Measurements from ENCODE around the gene STAT3. TPM values are rescaled to one million over a fixed set of nuclear protein-coding genes. Genes with fewer than 3 reads are reported as not detected.
"Not testable (repeated sequence)": the region's sequence is repeated elsewhere in the genome, so short reads cannot be mapped to it uniquely, and the experiment has no call there.

Gene STAT3
- total RNA-seq, 2 donors from 2014 or later, result 189 to 505 TPM

GRCh38 chr17:42411905-42412679, 23.9 kb upstream of the STAT3 start:
- Mint-ChIP-seq H3K36me3 (no peaks in the 10 kb centered on the region), H3K9me3 (no peaks in the 10 kb centered on the region), H3K27ac (no peak overlapping the region)
- ATAC-seq (no peak), DNase-seq (ENCODE audit: low spot score in 2 of 2) (no peak)

GRCh38 chr17:42411361-42411760, 23.1 kb upstream of the STAT3 start:
- ATAC-seq, result no peak
- Mint-ChIP-seq H3K9me3 (no peaks in the 10 kb centered on the region), H3K27ac (no peak overlapping the region), H3K36me3 (no peaks in the 10 kb centered on the region)
- no peak for DNase-seq (ENCODE audit: low spot score in 2 of 2)

DNA sequence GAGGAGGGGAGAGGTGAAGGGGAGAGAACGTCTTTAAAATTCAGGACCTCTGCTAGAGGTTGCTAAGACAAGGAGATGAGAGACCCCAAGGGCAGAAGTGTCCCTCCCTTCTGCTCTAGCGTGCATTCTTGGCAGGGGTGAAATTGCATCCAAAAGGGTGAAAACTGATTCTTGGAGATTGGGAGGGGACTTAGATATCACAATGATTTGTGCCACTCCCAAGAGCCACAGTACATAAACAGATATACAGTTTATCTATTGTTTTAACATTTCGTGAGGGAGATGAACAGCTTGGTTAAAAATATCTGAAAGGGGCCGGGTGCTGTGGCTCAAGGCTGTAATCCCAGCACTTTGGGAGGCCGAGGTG, 22.1 kb upstream of the STAT3 start:
- Mint-ChIP-seq H3K36me3 (no peaks in the 10 kb centered on the region), H3K27ac (no peak overlapping the region), H3K9me3 (no peaks in the 10 kb centered on the region)
- ATAC-seq, result no peak
- DNase-seq (ENCODE audit: low spot score in 2 of 2), result no peak

GRCh38 chr17:42409523-42410318, 21.5 kb upstream of the STAT3 start:
- H3K27ac Mint-ChIP-seq, result no peak overlapping the region
- no peak for DNase-seq (ENCODE audit: low spot score in 2 of 2)
- no peaks in the 10 kb centered on the region for H3K9me3 Mint-ChIP-seq
- no peak for ATAC-seq
- H3K36me3 Mint-ChIP-seq, result no peaks in the 10 kb centered on the region

DNA sequence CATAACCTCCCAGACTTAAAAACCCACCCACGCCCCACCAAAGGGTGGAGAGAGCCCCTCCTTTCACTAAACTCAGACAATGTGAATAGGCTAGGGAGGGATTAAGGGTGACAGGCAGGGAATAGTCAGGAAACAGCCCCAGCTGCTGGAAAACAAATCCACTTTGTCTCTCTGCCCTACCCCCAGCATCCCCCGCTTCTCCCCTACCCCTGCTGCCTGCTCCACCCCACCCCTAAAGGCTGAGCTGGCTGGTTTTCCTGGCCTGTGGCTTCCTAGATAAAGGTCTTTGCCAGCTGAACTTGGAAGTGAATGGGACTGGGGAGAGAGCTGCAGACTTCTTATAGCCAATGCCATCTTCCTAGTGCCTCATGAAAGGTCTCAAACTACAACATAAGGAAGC, 19.8 kb upstream of the STAT3 start:
- Mint-ChIP-seq H3K36me3 (no peaks in the 10 kb centered on the region), H3K9me3 (no peaks in the 10 kb centered on the region), H3K27ac (no peak overlapping the region)
- ATAC-seq, result no peak
- no peak for DNase-seq (ENCODE audit: low spot score in 2 of 2)

GRCh38 chr17:42407289-42407836, 19.1 kb upstream of the STAT3 start:
- Mint-ChIP-seq H3K36me3 (no peaks in the 10 kb centered on the region), H3K9me3 (no peaks in the 10 kb centered on the region), H3K27ac (no peak overlapping the region)
- ATAC-seq (peak; percentile 59 to 85), DNase-seq (ENCODE audit: low spot score in 2 of 2) (peak in 1 of 2 donors; percentile 57)

GRCh38 chr17:42406615-42407288, 18.5 kb upstream of the STAT3 start:
- Mint-ChIP-seq H3K9me3 (no peaks in the 10 kb centered on the region), H3K36me3 (no peaks in the 10 kb centered on the region), H3K27ac (no peak overlapping the region)
- no peak for ATAC-seq
- DNase-seq (ENCODE audit: low spot score in 2 of 2), result no peak

GRCh38 chr17:42405963-42406495, 17.8 kb upstream of the STAT3 start:
- no peak overlapping the region for H3K27ac Mint-ChIP-seq
- H3K36me3 Mint-ChIP-seq, result no peaks in the 10 kb centered on the region
- ATAC-seq (peak; percentile 82 to 85), DNase-seq (ENCODE audit: low spot score in 2 of 2) (peak; percentile 82 to 91)
- no peaks in the 10 kb centered on the region for H3K9me3 Mint-ChIP-seq

GRCh38 chr17:42405076-42405475, 16.8 kb upstream of the STAT3 start:
- Mint-ChIP-seq H3K27ac (no peak overlapping the region), H3K36me3 (no peaks in the 10 kb centered on the region), H3K9me3 (no peaks in the 10 kb centered on the region)
- ATAC-seq, result no peak
- no peak for DNase-seq (ENCODE audit: low spot score in 2 of 2)

DNA sequence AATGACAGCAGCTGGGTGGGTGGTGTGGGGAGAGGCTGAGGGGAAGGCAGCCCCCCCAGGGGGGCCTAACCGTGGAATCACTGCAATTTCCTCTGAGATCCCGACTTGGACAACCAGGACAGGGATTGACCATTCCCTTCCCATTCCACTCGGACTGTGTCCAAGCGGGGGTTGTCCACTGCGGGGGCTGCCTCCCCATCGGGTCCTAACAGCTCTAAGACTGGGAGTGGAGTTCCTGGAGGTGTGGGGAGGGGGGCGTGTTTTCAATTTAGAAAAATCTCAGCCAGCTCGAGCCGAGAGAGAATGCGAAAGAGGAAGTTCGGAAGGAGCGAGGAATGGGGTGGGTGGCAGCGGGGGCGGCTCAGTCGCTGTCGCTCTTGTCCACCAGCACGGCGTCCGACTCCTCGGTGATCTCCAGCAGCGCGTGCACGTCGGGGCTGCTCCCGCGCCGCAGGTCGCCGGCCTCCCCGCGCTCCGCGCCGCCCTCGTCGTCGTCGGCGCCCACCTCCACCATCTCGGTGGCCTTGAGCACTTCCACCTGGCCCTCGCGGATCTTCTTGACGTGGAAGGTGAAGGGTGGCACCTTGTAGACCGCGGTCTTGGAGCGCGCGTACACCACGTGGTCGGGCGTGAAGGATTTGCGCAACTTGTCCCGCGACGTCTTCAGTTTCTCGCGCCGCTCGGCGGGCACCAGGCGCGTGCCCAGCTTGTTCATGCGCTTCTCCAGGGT, 16.2 kb upstream of the STAT3 start:
- no peaks in the 10 kb centered on the region for H3K9me3 Mint-ChIP-seq

DNA sequence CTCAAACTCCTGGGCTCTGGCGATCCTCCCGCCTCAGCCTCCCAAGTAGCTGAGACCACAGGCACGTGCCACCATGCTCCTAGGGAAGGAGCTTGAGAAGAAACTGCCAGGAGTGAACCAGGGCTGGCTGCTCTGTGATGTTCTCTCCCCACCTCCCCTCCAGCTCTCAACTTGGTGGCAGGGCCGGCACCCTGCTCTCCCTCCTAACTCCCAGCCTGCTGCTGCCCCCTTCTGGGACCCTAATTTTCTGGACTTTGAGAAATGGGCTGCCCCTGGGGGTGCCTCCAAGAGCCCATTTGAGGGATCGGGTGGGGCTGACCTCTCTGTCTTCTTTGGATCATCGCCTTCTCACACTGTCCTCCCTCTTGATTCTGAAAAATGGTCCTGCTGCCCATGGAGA, 14.9 kb upstream of the STAT3 start:
- H3K9me3 Mint-ChIP-seq, result no peaks in the 10 kb centered on the region
- DNase-seq (ENCODE audit: low spot score in 2 of 2) (peak in 1 of 2 donors; percentile 64), ATAC-seq (peak; percentile 68 to 74)
- no peaks in the 10 kb centered on the region for H3K36me3 Mint-ChIP-seq
- no peak overlapping the region for H3K27ac Mint-ChIP-seq

More for the DNA sequence above, 16.2 kb upstream of the STAT3 start:
- Mint-ChIP-seq H3K36me3 (no peaks in the 10 kb centered on the region), H3K27ac (no peak overlapping the region)
- no peak for ATAC-seq
- DNase-seq (ENCODE audit: low spot score in 2 of 2), result no peak

DNA sequence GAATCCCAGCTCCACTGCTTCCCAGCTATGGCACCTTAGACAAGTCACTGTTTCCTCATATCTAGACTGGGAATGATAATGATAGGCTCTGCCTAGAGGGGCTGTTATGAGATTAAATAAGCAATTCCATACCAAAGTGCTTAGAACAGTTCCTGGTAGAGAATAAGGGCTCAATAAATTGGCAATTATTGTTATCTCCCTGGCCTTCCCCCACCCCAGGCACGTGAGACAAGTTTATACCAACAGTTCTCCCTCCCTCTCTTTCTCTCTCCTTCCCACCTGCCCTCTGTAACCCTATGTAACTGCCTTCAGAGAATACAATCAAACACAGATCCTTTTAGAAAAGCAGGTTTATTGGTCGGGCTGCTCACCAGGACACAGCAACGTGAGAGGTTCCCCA, 13.9 kb upstream of the STAT3 start:
- no peak for DNase-seq (ENCODE audit: low spot score in 2 of 2)
- Mint-ChIP-seq H3K36me3 (no peaks in the 10 kb centered on the region), H3K27ac (peak overlapping the region in 1 of 2 donors; percentile 91), H3K9me3 (no peaks in the 10 kb centered on the region)
- no peak for ATAC-seq

DNA sequence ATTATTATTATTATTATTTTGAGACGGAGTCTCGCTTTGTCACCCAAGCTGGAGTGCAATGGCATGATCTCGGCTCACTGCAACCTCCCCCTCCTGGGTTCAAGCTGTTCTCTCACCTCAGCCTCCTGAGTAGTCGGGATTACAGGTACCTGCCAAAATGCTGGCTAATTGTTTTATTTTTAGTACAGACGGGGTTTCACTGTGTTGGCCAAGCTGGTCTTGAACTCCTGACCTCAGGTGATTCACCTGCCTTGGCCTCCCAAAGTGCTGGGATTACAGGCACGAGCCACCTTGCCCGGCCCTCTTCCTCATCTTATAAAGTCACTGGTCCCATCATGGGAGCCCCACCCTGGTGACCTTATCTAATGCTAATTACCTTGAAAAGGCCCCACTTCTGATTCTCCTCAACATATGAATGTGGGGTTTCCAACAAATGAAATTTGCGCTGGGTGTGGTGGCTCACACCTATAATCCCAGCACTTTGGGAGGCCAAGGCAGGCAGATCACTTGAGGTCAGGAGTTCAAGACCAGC, 12.7 kb upstream of the STAT3 start:
- not testable (repeated sequence) for H3K27ac Mint-ChIP-seq; H3K36me3 Mint-ChIP-seq; H3K9me3 Mint-ChIP-seq; DNase-seq (ENCODE audit: low spot score in 2 of 2); ATAC-seq

GRCh38 chr17:42399948-42400843, 12.0 kb upstream of the STAT3 start:
- Mint-ChIP-seq H3K27ac (no peak overlapping the region), H3K9me3 (peaks cover 0 to 5% of the 10 kb centered on the region in 2 donors), H3K36me3 (no peaks in the 10 kb centered on the region)
- ATAC-seq (no peak), DNase-seq (ENCODE audit: low spot score in 2 of 2) (no peak)

DNA sequence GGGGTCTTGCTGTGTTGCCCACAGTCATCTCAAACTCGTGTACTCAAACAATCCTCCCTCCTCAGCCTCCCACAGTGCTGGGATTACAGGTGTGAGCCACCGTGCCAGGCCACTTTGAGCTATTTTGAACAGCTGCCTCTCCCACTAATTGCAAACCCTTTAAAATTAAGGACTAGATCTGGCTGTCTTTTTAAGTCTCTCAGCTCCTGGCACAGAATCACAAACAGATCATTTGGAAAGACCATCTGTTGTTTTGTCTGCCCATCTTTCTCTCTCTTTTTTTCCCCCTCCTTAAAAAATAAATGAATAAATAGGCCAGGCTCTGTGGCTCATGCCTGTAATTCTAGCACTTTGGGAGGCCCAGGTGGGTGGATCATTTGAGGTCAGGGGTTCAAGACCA, 10.9 kb upstream of the STAT3 start:
- ATAC-seq, result no peak
- H3K9me3 Mint-ChIP-seq, result peaks cover 0 to 9% of the 10 kb centered on the region in 2 donors
- no peak overlapping the region for H3K27ac Mint-ChIP-seq
- H3K36me3 Mint-ChIP-seq, result peaks cover 0 to 5% of the 10 kb centered on the region in 2 donors
- DNase-seq (ENCODE audit: low spot score in 2 of 2), result no peak
